22Rv1 (cell line): ENCODE results near the gene CLSTN1.
A peak's percentile ranks its signal among the peaks of the same experiment; 100 is the strongest.
"Not testable (repeated sequence)": the region's sequence is repeated elsewhere in the genome, so short reads cannot be mapped to it uniquely, and the experiment has no call there.

Experiments
- H3K27ac ChIP-seq: fragments of 450-650 bp; 2 replicates; pipeline ENCODE4 v1.5.1; 2017
- CTCF ChIP-seq: fragments of 450-650 bp; IDR thresholded peaks from 2 replicates; pipeline ENCODE4 v1.5.1; 2017; ENCODE audit warnings: mild to moderate bottlenecking
- ZFX ChIP-seq: fragments of 450-650 bp; IDR thresholded peaks from 2 replicates; pipeline ENCODE4 v1.6.1; 2017; ENCODE audit warnings: antibody characterized with exemption, borderline replicate concordance

The CLSTN1 gene

GRCh38 chr1:9807541-9807940, 16.2 kb downstream of the CLSTN1 start:
- H3K27ac ChIP-seq = no peak overlapping the region
- TF ChIP-seq CTCF = no peak
- TF ChIP-seq ZFX = no peak

GRCh38 chr1:9805972-9806371, 17.8 kb downstream of the CLSTN1 start:
- not testable (repeated sequence) for H3K27ac ChIP-seq

- TF ChIP-seq ZFX (no peak), CTCF (no peak)
- H3K27ac ChIP-seq = 0 out of 2 replicates have a peak overlapping the region, but pooled peaks have one; percentile 11
These were observed 18.7 kb downstream of the CLSTN1 start for GRCh38 chr1:9805006-9805508.

GRCh38 chr1:9803003-9803918, 20.5 kb downstream of the CLSTN1 start:
- H3K27ac ChIP-seq = not testable (repeated sequence)

GRCh38 chr1:9801909-9802308, 21.9 kb downstream of the CLSTN1 start:
- H3K27ac ChIP-seq = no peak overlapping the region
- TF ChIP-seq ZFX (no peak), CTCF (no peak)

GRCh38 chr1:9798236-9799130, 25.3 kb downstream of the CLSTN1 start:
- TF ChIP-seq ZFX (no peak), CTCF (no peak)
- no peak overlapping the region for H3K27ac ChIP-seq

GRCh38 chr1:9797049-9797448, 26.7 kb downstream of the CLSTN1 start:
- TF ChIP-seq CTCF (no peak), ZFX (no peak)
- H3K27ac ChIP-seq = no peak overlapping the region

- TF ChIP-seq CTCF (no peak), ZFX (no peak)
- no peak overlapping the region for H3K27ac ChIP-seq
These were observed 29.7 kb downstream of the CLSTN1 start for GRCh38 chr1:9794081-9794480.
